ENCODE results near the gene ZNF80.

The ZNF80 gene

GRCh38 chr3:114218006-114218405 lies 19.4 kb downstream of the ZNF80 start:
- no peak for TF ChIP-seq CTCF (IDR thresholded peaks at IDR 0.05)

- no peak for TF ChIP-seq CTCF (IDR thresholded peaks at IDR 0.05)
These were observed 20.1 kb downstream of the ZNF80 start for GRCh38 chr3:114217266-114217665.

- TF ChIP-seq CTCF (IDR thresholded peaks at IDR 0.05) = no peak
These were observed 21.0 kb downstream of the ZNF80 start for GRCh38 chr3:114216186-114216970.

GRCh38 chr3:114214542-114215341 lies 22.6 kb downstream of the ZNF80 start:
- TF ChIP-seq CTCF (IDR thresholded peaks at IDR 0.05) = no peak

- no peak for TF ChIP-seq CTCF (IDR thresholded peaks at IDR 0.05)
These were observed 23.5 kb downstream of the ZNF80 start for GRCh38 chr3:114213627-114214541.

GRCh38 chr3:114213292-114213626 lies 24.1 kb downstream of the ZNF80 start:
- TF ChIP-seq CTCF (IDR thresholded peaks at IDR 0.05) = no peak

GRCh38 chr3:114212646-114213045 lies 24.7 kb downstream of the ZNF80 start:
- TF ChIP-seq CTCF (IDR thresholded peaks at IDR 0.05) = no peak
